Activated CD4-positive, alpha-beta memory T cell treated with anti-CD3 and anti-CD28 coated beads for 36 hours (primary cell): Measurements from ENCODE around the gene TEX101. TPM values are rescaled to one million over a fixed set of nuclear protein-coding genes. Genes with fewer than 3 reads are reported as not detected.
"Not testable (repeated sequence)": the region's sequence is repeated elsewhere in the genome, so short reads cannot be mapped to it uniquely, and the experiment has no call there.

Experiments
- CTCF ChIA-PET: fragments of 350-600 bp; sonication (Branson Sonifier 250); formaldehyde crosslinking; loops from one replicate; lab custom pipeline; 2021; ENCODE audit warnings: antibody characterized with exemption, inconsistent platforms; lab: Charles Lee
- POLR2A ChIA-PET: fragments of 350-600 bp; sonication (Branson Sonifier 250); formaldehyde crosslinking; loops from one replicate; lab custom pipeline; 2021; ENCODE audit warnings: antibody characterized with exemption; lab: Charles Lee
- DNase-seq: peaks from one replicate; pipeline ENCODE4 v3.0.0-alpha.2; 2020
- H3K27ac Mint-ChIP-seq: one replicate; pipeline ENCODE4 v1.8.0; 2021; ENCODE audit warnings: mixed read lengths
- H3K27me3 Mint-ChIP-seq: one replicate; pipeline ENCODE4 v1.8.0; 2021; ENCODE audit warnings: mixed read lengths
- H3K36me3 Mint-ChIP-seq: one replicate; pipeline ENCODE4 v1.8.0; 2021; ENCODE audit warnings: mixed read lengths
- H3K4me1 Mint-ChIP-seq: one replicate; pipeline ENCODE4 v1.8.0; 2021; ENCODE audit warnings: low read depth, mixed read lengths
- H3K4me3 Mint-ChIP-seq: one replicate; pipeline ENCODE4 v1.8.0; 2021; ENCODE audit warnings: mild to moderate bottlenecking, mixed read lengths
- H3K9me3 Mint-ChIP-seq: one replicate; pipeline ENCODE4 v1.8.0; 2021; ENCODE audit warnings: mixed read lengths
- intact Hi-C: fragments of 100-400 bp; cut with micrococcal nuclease; formaldehyde crosslinking; loops from one replicate; pipeline ENCODE4 v1.15.1; 2023
- total RNA-seq, 2 experiments: library from RNA; stranded (reverse); gene quantifications; one replicate each; pipeline ENCODE4 v1.2.3, GENCODE V29; 2021

TEX101 gene
- total RNA-seq, 2 experiments from 2014 or later, result not detected

GRCh38 chr19:43438291-43439031, 23.8 kb downstream of the TEX101 start:
- intact Hi-C loops, result loop anchor here (2.0 to 10.0 kb wide), 2 partner anchors 80 to 376 kb away; no protein-coding TSS in a partner anchor
- Mint-ChIP-seq H3K27me3 (no peaks in the 10 kb centered on the region), H3K4me3 (no peak overlapping the region), H3K9me3 (no peaks in the 10 kb centered on the region), H3K27ac (peak overlapping the region; percentile 71), H3K36me3 (no peaks in the 10 kb centered on the region), H3K4me1 (peaks cover 34% of the 10 kb centered on the region)
- ChIA-PET POLR2A (interaction anchor here (0.5 to 1.3 kb wide), 4 partner anchors 12 to 182 kb away, joined by 3 to 5 read pairs (median 3); no protein-coding TSS in a partner anchor), CTCF (interaction anchor here (0.8 to 8.2 kb wide), 10 partner anchors 9 to 373 kb away, joined by 3 to 68 read pairs (median 4); partner anchors contain the start of gene PHLDB3)
- DNase-seq, result peak; percentile 51

GRCh38 chr19:43439032-43439708, 24.5 kb downstream of the TEX101 start:
- Mint-ChIP-seq H3K27me3 (no peaks in the 10 kb centered on the region), H3K36me3 (no peaks in the 10 kb centered on the region), H3K9me3 (no peaks in the 10 kb centered on the region), H3K4me1 (peaks cover 34% of the 10 kb centered on the region), H3K4me3 (no peak overlapping the region), H3K27ac (peak overlapping the region; percentile 71)
- peak; percentile 35 for DNase-seq
- ChIA-PET CTCF (interaction anchor here (0.8 to 8.2 kb wide), 11 partner anchors 9 to 372 kb away, joined by 3 to 68 read pairs (median 3); partner anchors contain the start of gene PHLDB3), POLR2A (interaction anchor here (0.5 to 1.3 kb wide), 7 partner anchors 11 to 182 kb away, joined by 3 to 7 read pairs (median 3); no protein-coding TSS in a partner anchor)
- intact Hi-C loops, result loop anchor here (2.0 to 10.0 kb wide), 2 partner anchors 80 to 376 kb away; no protein-coding TSS in a partner anchor

- intact Hi-C loops, result loop anchor here (2.0 to 10.0 kb wide), 2 partner anchors 79 to 375 kb away; no protein-coding TSS in a partner anchor
- H3K4me1 Mint-ChIP-seq, result peaks cover 34% of the 10 kb centered on the region
- H3K36me3 Mint-ChIP-seq, result no peaks in the 10 kb centered on the region
- CTCF ChIA-PET, result interaction anchor here (1.2 to 8.2 kb wide), 6 partner anchors 8 to 187 kb away, joined by 3 to 68 read pairs (median 8); no protein-coding TSS in a partner anchor
- no peaks in the 10 kb centered on the region for H3K9me3 Mint-ChIP-seq
- POLR2A ChIA-PET, result interaction anchor here (0.5 to 1.3 kb wide), 6 partner anchors 12 to 182 kb away, joined by 3 to 7 read pairs (median 5); no protein-coding TSS in a partner anchor
- no peaks in the 10 kb centered on the region for H3K27me3 Mint-ChIP-seq
- no peak for DNase-seq
- H3K4me3 Mint-ChIP-seq, result no peak overlapping the region
- H3K27ac Mint-ChIP-seq, result peak overlapping the region; percentile 28
Observed at GRCh38 chr19:43439709-43440063, 25.0 kb downstream of the TEX101 start.

- H3K9me3 Mint-ChIP-seq, result no peaks in the 10 kb centered on the region
Observed at GRCh38 chr19:43441716-43442115, 27.0 kb downstream of the TEX101 start.

GRCh38 chr19:43444091-43444490, 29.4 kb downstream of the TEX101 start:
- H3K27me3 Mint-ChIP-seq, H3K27ac Mint-ChIP-seq, H3K4me3 Mint-ChIP-seq, H3K9me3 Mint-ChIP-seq, POLR2A ChIA-PET, DNase-seq, intact Hi-C loops, H3K36me3 Mint-ChIP-seq: not testable (repeated sequence)
- H3K4me1 Mint-ChIP-seq, result peaks cover 13% of the 10 kb centered on the region
- CTCF ChIA-PET, result interaction anchor here (6.5 kb wide), 1 partner anchor 77 kb away, joined by 320 read pairs; no protein-coding TSS in a partner anchor

More at GRCh38 chr19:43441716-43442115, 27.0 kb downstream of the TEX101 start:
- Mint-ChIP-seq H3K27me3 (no peaks in the 10 kb centered on the region), H3K4me1 (peaks cover 30% of the 10 kb centered on the region), H3K36me3 (no peaks in the 10 kb centered on the region), H3K27ac (no peak overlapping the region), H3K4me3 (no peak overlapping the region)
- DNase-seq, result no peak
- intact Hi-C loops, result no loop called here
- CTCF ChIA-PET, result interaction anchor here (0.7 to 2.2 kb wide), 3 partner anchors 9 to 135 kb away, joined by 3 to 7 read pairs (median 4); no protein-coding TSS in a partner anchor
- POLR2A ChIA-PET, result no interaction called here

GRCh38 chr19:43444531-43445287, 30.0 kb downstream of the TEX101 start:
- Mint-ChIP-seq H3K4me1 (peaks cover 8% of the 10 kb centered on the region), H3K4me3 (no peak overlapping the region), H3K27me3 (no peaks in the 10 kb centered on the region), H3K27ac (no peak overlapping the region), H3K9me3 (no peaks in the 10 kb centered on the region), H3K36me3 (no peaks in the 10 kb centered on the region)
- ChIA-PET POLR2A (no interaction called here), CTCF (interaction anchor here (1.3 to 6.5 kb wide), 3 partner anchors 10 to 111 kb away, joined by 3 to 320 read pairs (median 53); no protein-coding TSS in a partner anchor)
- intact Hi-C loops, result no loop called here
- DNase-seq, result no peak

GRCh38 chr19:43445426-43445825, 30.7 kb downstream of the TEX101 start:
- Mint-ChIP-seq H3K4me3 (no peak overlapping the region), H3K27me3 (no peaks in the 10 kb centered on the region), H3K27ac (no peak overlapping the region), H3K36me3 (no peaks in the 10 kb centered on the region), H3K9me3 (no peaks in the 10 kb centered on the region), H3K4me1 (peaks cover 8% of the 10 kb centered on the region)
- no peak for DNase-seq
- ChIA-PET CTCF (interaction anchor here (1.3 to 6.5 kb wide), 3 partner anchors 11 to 110 kb away, joined by 3 to 320 read pairs (median 53); no protein-coding TSS in a partner anchor), POLR2A (no interaction called here)
- intact Hi-C loops, result no loop called here

GRCh38 chr19:43446746-43447489, 32.2 kb downstream of the TEX101 start:
- Mint-ChIP-seq H3K27me3 (no peaks in the 10 kb centered on the region), H3K4me3 (no peak overlapping the region)

GRCh38 chr19:43447655-43448054, 33.0 kb downstream of the TEX101 start:
- no peak for DNase-seq
- Mint-ChIP-seq H3K9me3 (no peaks in the 10 kb centered on the region), H3K4me1 (peaks cover 16% of the 10 kb centered on the region), H3K4me3 (no peak overlapping the region), H3K27me3 (no peaks in the 10 kb centered on the region), H3K27ac (no peak overlapping the region), H3K36me3 (no peaks in the 10 kb centered on the region)
- intact Hi-C loops, result loop anchor here (1.0 to 2.0 kb wide), 4 partner anchors 15 to 147 kb away; partner anchors contain the start of gene PHLDB3
- ChIA-PET CTCF (interaction anchor here (0.6 to 6.5 kb wide), 42 partner anchors 9 to 365 kb away, joined by 3 to 320 read pairs (median 4); partner anchors contain the start of genes IRGQ, KCNN4, LYPD3 and PHLDB3), POLR2A (interaction anchor here (0.7 to 1.5 kb wide), 5 partner anchors 10 to 81 kb away, joined by 3 to 12 read pairs (median 3); no protein-coding TSS in a partner anchor)

More at GRCh38 chr19:43446746-43447489, 32.2 kb downstream of the TEX101 start:
- ChIA-PET CTCF (interaction anchor here (0.6 to 6.5 kb wide), 44 partner anchors 8 to 366 kb away, joined by 3 to 320 read pairs (median 4); partner anchors contain the start of genes IRGQ, KCNN4, LYPD3 and PHLDB3), POLR2A (interaction anchor here (0.7 to 1.5 kb wide), 5 partner anchors 11 to 81 kb away, joined by 3 to 12 read pairs (median 3); no protein-coding TSS in a partner anchor)
- no peaks in the 10 kb centered on the region for H3K36me3 Mint-ChIP-seq
- intact Hi-C loops, result loop anchor here (1.0 to 2.0 kb wide), 4 partner anchors 16 to 147 kb away; partner anchors contain the start of gene PHLDB3
- peaks cover 16% of the 10 kb centered on the region for H3K4me1 Mint-ChIP-seq
- DNase-seq, result peak; percentile 87
- H3K9me3 Mint-ChIP-seq, result no peaks in the 10 kb centered on the region
- H3K27ac Mint-ChIP-seq, result no peak overlapping the region

GRCh38 chr19:43450545-43450997, 35.9 kb downstream of the TEX101 start:
- ChIA-PET CTCF (interaction anchor here (0.5 to 0.9 kb wide), 2 partner anchors 46 to 53 kb away, joined by 3 to 4 read pairs; no protein-coding TSS in a partner anchor), POLR2A (interaction anchor here (1.2 kb wide), 1 partner anchor 12 kb away, joined by 3 read pairs; no protein-coding TSS in a partner anchor)
- H3K9me3 Mint-ChIP-seq, result no peaks in the 10 kb centered on the region
- peaks cover 14% of the 10 kb centered on the region for H3K4me1 Mint-ChIP-seq
- peak overlapping the region; percentile 67 for H3K27ac Mint-ChIP-seq
- H3K4me3 Mint-ChIP-seq, result no peak overlapping the region
- no peaks in the 10 kb centered on the region for H3K36me3 Mint-ChIP-seq
- DNase-seq, result no peak
- H3K27me3 Mint-ChIP-seq, result no peaks in the 10 kb centered on the region
- intact Hi-C loops, result no loop called here
